DND-41 (cell line): Measurements from ENCODE around the gene ANKRD35.
A peak's percentile ranks its signal among the peaks of the same experiment; 100 is the strongest.

Experiments
- ATAC-seq: fragments of 200-7000 bp; cut with Tn5 transposase; 3 replicates; pipeline ENCODE4 v1.9.1; 2021; ENCODE audit warnings: low read depth; ENCODE audit not compliant: insufficient read depth
- DNase-seq: peaks from one replicate; pipeline ENCODE4 v3.0.0-alpha.2; 2020
- H2AFZ ChIP-seq: 2 replicates; pipeline ENCODE4 v1.6.0; 2012; ENCODE audit warnings: low read depth, low read length
- H3K27ac ChIP-seq: 2 replicates; pipeline ENCODE4 v1.5.1; 2012; ENCODE audit warnings: low read length, inconsistent platforms
- H3K27me3 ChIP-seq: fragments of 200-600 bp; sonication (generic); 2 replicates; pipeline ENCODE4 v1.6.0; 2012; ENCODE audit warnings: low read length, mild to moderate bottlenecking, inconsistent platforms; ENCODE audit not compliant: insufficient read depth, poor library complexity
- H3K36me3 ChIP-seq: 2 replicates; pipeline ENCODE4 v1.5.1; 2012; ENCODE audit warnings: low read length, inconsistent platforms; ENCODE audit not compliant: insufficient read depth
- H3K4me1 ChIP-seq: 2 replicates; pipeline ENCODE4 v1.5.1; 2012; ENCODE audit warnings: mild to moderate bottlenecking, low read length; ENCODE audit not compliant: insufficient read depth
- H3K4me2 ChIP-seq: 2 replicates; pipeline ENCODE4 v1.6.0; 2012; ENCODE audit warnings: mild to moderate bottlenecking, moderate library complexity, low read length, inconsistent platforms; ENCODE audit not compliant: insufficient read depth
- H3K4me3 ChIP-seq, 2 experiments: fragments of 200-600 bp in 1 of 2; shearing (Covaris generic) in 1 of 2; 2 replicates each; pipeline ENCODE4 v1.5.1; 2012 to 2016; ENCODE audit warnings: inconsistent platforms in 2 of 2, low read length in 2 of 2, mild to moderate bottlenecking in 2 of 2, low read depth in 1 of 2, moderate library complexity in 1 of 2
- H3K79me2 ChIP-seq: 2 replicates; pipeline ENCODE4 v1.6.0; 2012; ENCODE audit warnings: low read length, inconsistent platforms; ENCODE audit not compliant: insufficient read depth
- H3K9ac ChIP-seq: 2 replicates; pipeline ENCODE4 v1.6.0; 2012; ENCODE audit warnings: low read depth, mild to moderate bottlenecking, inconsistent platforms, low read length, moderate library complexity
- H3K9me3 ChIP-seq: 2 replicates; pipeline ENCODE4 v1.5.1; 2012; ENCODE audit warnings: low read length, moderate library complexity, mild to moderate bottlenecking, inconsistent platforms; ENCODE audit not compliant: insufficient read depth, severe bottlenecking
- H4K20me1 ChIP-seq: 2 replicates; pipeline ENCODE4 v1.6.0; 2012; ENCODE audit warnings: low read length; ENCODE audit not compliant: insufficient read depth
- EZH2 ChIP-seq: IDR thresholded peaks from 3 replicates; pipeline ENCODE4 v1.6.1; 2012; ENCODE audit warnings: borderline replicate concordance, low read depth, mild to moderate bottlenecking, moderate library complexity, low read length, inconsistent platforms; ENCODE audit not compliant: severe bottlenecking
- TF ChIP-seq, protein P1 (sequence below): IDR thresholded peaks from 2 replicates; pipeline ENCODE4 v1.5.1; 2012; ENCODE audit warnings: borderline replicate concordance, low read length, moderate library complexity, mild to moderate bottlenecking; ENCODE audit not compliant: poor library complexity, severe bottlenecking; ENCODE audit errors: extremely low read depth

ANKRD35 gene

GRCh38 chr1:145845514-145846161 lies 40.0 kb downstream of the ANKRD35 start, which contains the start of gene NUDT17:
NUDT17 (plus strand) TSS chr1:145845630; CDS start chr1:145845641, 11 bp downstream.
- Histone ChIP-seq H3K79me2 (no peaks in the 10 kb centered on the region), H3K4me1 (peaks cover 20% of the 10 kb centered on the region), H3K4me3 (peak within 1 kb of the TSS; percentile 42 to 80), H3K4me2 (peak within 1 kb of the TSS; percentile 92), H2AFZ (peak within 1 kb of the TSS; percentile 95), H3K9me3 (no peaks in the 10 kb centered on the region), H3K27ac (peak within 1 kb of the TSS; percentile 71), H3K9ac (peak within 1 kb of the TSS; percentile 71), H4K20me1 (no peaks in the 10 kb centered on the region), H3K27me3 (no peaks in the 10 kb centered on the region), H3K36me3 (peaks cover 57% of the 10 kb centered on the region)
- TF ChIP-seq, protein P1, sequence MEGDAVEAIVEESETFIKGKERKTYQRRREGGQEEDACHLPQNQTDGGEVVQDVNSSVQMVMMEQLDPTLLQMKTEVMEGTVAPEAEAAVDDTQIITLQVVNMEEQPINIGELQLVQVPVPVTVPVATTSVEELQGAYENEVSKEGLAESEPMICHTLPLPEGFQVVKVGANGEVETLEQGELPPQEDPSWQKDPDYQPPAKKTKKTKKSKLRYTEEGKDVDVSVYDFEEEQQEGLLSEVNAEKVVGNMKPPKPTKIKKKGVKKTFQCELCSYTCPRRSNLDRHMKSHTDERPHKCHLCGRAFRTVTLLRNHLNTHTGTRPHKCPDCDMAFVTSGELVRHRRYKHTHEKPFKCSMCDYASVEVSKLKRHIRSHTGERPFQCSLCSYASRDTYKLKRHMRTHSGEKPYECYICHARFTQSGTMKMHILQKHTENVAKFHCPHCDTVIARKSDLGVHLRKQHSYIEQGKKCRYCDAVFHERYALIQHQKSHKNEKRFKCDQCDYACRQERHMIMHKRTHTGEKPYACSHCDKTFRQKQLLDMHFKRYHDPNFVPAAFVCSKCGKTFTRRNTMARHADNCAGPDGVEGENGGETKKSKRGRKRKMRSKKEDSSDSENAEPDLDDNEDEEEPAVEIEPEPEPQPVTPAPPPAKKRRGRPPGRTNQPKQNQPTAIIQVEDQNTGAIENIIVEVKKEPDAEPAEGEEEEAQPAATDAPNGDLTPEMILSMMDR, result peak; percentile 94
- no peak for TF ChIP-seq EZH2
- DNase-seq (peak; percentile 78), ATAC-seq (peak; percentile 85)

GRCh38 chr1:145845144-145845513 lies 40.5 kb downstream of the ANKRD35 start:
- Histone ChIP-seq H3K27me3 (no peaks in the 10 kb centered on the region), H3K4me1 (peaks cover 20% of the 10 kb centered on the region), H3K27ac (peak overlapping the region; percentile 71; the same call in 1 of the 2 replicates), H3K9ac (peak overlapping the region; percentile 71), H2AFZ (peak overlapping the region; percentile 95), H3K4me3 (peak overlapping the region; percentile 42 to 80), H3K4me2 (peak overlapping the region; percentile 92), H3K36me3 (peaks cover 56% of the 10 kb centered on the region), H3K79me2 (no peaks in the 10 kb centered on the region), H3K9me3 (no peaks in the 10 kb centered on the region), H4K20me1 (no peaks in the 10 kb centered on the region)
- peak; percentile 60 for ATAC-seq
- no peak for TF ChIP-seq EZH2
- TF ChIP-seq, protein P1, result no peak
- no peak for DNase-seq

DNA sequence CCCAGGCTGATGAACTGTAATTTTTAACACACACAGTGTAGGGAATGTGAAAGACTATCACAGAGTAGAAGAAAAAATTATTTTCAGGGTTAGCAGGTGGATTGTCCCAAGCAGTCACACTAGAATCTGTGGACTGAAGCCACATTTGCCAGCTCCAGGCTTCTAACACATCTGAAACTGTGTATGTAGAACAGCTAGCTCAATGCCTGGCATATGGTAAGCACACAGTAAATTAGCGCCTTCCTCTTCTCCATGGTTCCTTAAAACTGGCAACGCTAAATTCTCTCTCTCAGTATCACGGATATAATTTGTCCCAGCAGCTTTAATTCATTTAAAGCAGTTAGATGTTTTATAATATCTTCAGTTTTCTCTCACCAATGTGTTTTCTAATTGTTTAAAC lies 42.6 kb downstream of the ANKRD35 start:
- Histone ChIP-seq H3K9me3 (no peaks in the 10 kb centered on the region), H3K4me3 (no peak overlapping the region), H2AFZ (no peak overlapping the region), H4K20me1 (no peaks in the 10 kb centered on the region), H3K79me2 (no peaks in the 10 kb centered on the region), H3K4me1 (peaks cover 20% of the 10 kb centered on the region), H3K27ac (no peak overlapping the region), H3K36me3 (peaks cover 57% of the 10 kb centered on the region), H3K9ac (no peak overlapping the region), H3K4me2 (no peak overlapping the region), H3K27me3 (no peaks in the 10 kb centered on the region)
- DNase-seq (no peak), ATAC-seq (no peak)
- TF ChIP-seq EZH2, result no peak
- TF ChIP-seq, protein P1, result no peak
